ENCODE results near the gene GPR143. TPM values are rescaled to one million over a fixed set of nuclear protein-coding genes. Genes with fewer than 3 reads are reported as not detected.

Gene GPR143
- total and polyA plus RNA-seq, 10 of the 15 experiments (the other 5 are each of a cell fraction or from before 2014, with no cell fraction given) = 0.05 to 0.31 (median 0.15) TPM; not detected in 5

DNA sequence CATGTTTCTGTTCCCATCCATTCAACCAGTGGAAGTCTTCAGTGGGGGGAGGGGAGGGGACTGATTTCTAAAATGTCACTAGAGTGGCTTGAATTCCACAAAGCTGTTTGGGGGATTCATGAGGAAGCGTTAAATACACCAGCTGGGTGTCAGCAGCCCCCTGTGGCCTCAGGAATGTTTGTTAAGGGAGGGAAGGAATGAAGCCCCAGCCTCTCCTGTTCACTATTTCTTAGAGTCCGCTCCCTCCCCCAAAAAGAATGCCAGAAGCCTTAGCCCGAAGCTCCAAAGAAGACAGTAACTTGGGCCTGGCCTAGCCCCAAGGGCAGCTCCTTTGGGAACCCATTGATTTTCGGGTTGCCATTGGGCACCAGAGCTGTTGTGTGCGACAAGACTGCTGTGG is 23.9 kb upstream of the GPR143 start (continued):
- TF ChIP-seq RCOR1 (conservative IDR thresholded peaks at IDR 0.05; ENCODE audit: low read depth, low read length) = no peak

DNA sequence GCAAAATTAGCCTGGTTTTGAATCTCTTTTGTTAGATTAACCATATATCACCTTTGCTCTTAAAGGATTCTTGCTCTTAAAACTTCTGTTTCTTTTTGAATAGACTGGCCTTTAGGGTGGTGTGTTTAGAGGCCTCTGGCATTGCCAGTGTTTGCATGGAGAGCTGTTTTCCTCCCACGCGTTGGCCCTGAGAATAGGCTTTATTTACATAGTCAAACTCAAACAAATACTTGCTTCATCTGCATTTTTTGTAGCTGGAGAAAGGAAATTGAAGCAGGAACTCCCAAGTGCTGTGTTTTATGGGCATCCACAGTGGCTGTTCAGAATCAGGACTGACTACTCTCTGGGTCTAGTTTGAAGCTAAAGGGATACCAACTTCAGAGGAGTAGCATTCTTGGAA is 23.3 kb upstream of the GPR143 start:
- Histone ChIP-seq H2AFZ (ENCODE audit: control insufficient read depth, low read depth, low read length) (no peak overlapping the region), H3K4me1 (ENCODE audit: control insufficient read depth, insufficient read depth, low read length) (no peaks in the 10 kb centered on the region), H3K79me2 (ENCODE audit: control insufficient read depth, insufficient read depth, low read length) (no peaks in the 10 kb centered on the region), H3K9me3 (replicated peaks; ENCODE audit: control insufficient read depth, insufficient read depth, low read length) (no peaks in the 10 kb centered on the region), H3K27ac (ENCODE audit: control insufficient read depth, insufficient read depth) (no peak overlapping the region), H3K27me3 (replicated peaks in 1 of 2; ENCODE audit: control insufficient read depth in 2 of 2, insufficient read depth in 2 of 2, low read length in 1 of 2) (peaks cover 0 to 2% of the 10 kb centered on the region in 2 experiments; a peak in 2 of 4 replicates), H3K4me2 (ENCODE audit: control insufficient read depth, insufficient read depth) (no peak overlapping the region), H3K36me3 (ENCODE audit: control insufficient read depth in 2 of 2, insufficient read depth in 2 of 2, low read length in 1 of 2) (no peaks in the 10 kb centered on the region), H3K9ac (ENCODE audit: control insufficient read depth, insufficient read depth, low read length) (no peak overlapping the region), H3K4me3 (no peak overlapping the region), H4K20me1 (ENCODE audit: control insufficient read depth, insufficient read depth) (no peaks in the 10 kb centered on the region)
- intact Hi-C loops (cut with micrococcal nuclease; ENCODE audit: unreplicated experiment) = no loop called here
- 0% methylated on average over 2 of the region's 2 CpGs for WGBS (ENCODE audit: insufficient coverage, insufficient replicate concordance, low lambda C conversion rate, missing lambda C conversion rate)
- ChIA-PET SMC1A (ENCODE audit: uncharacterized antibody, unreplicated experiment) (no interaction called here), POLR2A (no interaction called here), CTCF (no interaction called here), RAD21 (ENCODE audit: unreplicated experiment) (no interaction called here)
- no peak for DNase-seq (ENCODE audit: low read depth, low spot score)
- ATAC-seq = no peak
- BruUV-seq (replicated peaks) = no TSS peak
- in situ Hi-C loops (cut with MboI) = no loop called here
- FAIRE-seq = no peak
- no peak for TF ChIP-seq MYC (IDR thresholded peaks at IDR 0.05; ENCODE audit: insufficient read depth, insufficient read length, insufficient replicate concordance, low read length, severe bottlenecking)
- no peak for TF ChIP-seq LARP7 (IDR thresholded peaks at IDR 0.05)
- no peak for TF ChIP-seq KLF5 (IDR thresholded peaks at IDR 0.05; ENCODE audit: partially characterized antibody)
- TF ChIP-seq NFYB (IDR thresholded peaks at IDR 0.05; ENCODE audit: insufficient read depth, low read depth, low read length) = no peak

Measured in GM12878 (cell line).